ENCODE measurements around the gene TMEM30B. TPM values are rescaled to one million over a fixed set of nuclear protein-coding genes. Genes with fewer than 3 reads are reported as not detected.

Gene TMEM30B
- total RNA-seq, 1 donor from 2014 or later: 0.36 TPM

- peaks cover 14% of the 10 kb centered on the region for H3K27me3 Mint-ChIP-seq (ENCODE audit: low read depth, unreplicated experiment)
- H3K9me3 Mint-ChIP-seq (ENCODE audit: unreplicated experiment): no peaks in the 10 kb centered on the region
- Histone ChIP-seq H3K27me3 (ENCODE audit: insufficient read depth, low read length) (peaks cover 11% of the 10 kb centered on the region), H3K4me3 (ENCODE audit: insufficient read depth, low read depth, low read length) (no peak overlapping the region), H4K20me1 (ENCODE audit: insufficient read depth, low read length) (no peaks in the 10 kb centered on the region), H2AFZ (ENCODE audit: low read depth, low read length) (no peak overlapping the region), H3K4me2 (ENCODE audit: low read length) (no peak overlapping the region), H3K79me2 (ENCODE audit: insufficient read depth, low read length) (no peaks in the 10 kb centered on the region), H3K9me3 (ENCODE audit: insufficient read depth, low read depth, low read length) (no peaks in the 10 kb centered on the region), H3K27ac (ENCODE audit: low read depth, low read length) (no peak overlapping the region), H3K9ac (ENCODE audit: low read length) (no peak overlapping the region), H3K36me3 (ENCODE audit: insufficient read depth, low read length) (no peaks in the 10 kb centered on the region), H3K4me1 (ENCODE audit: insufficient read depth, low read length) (no peaks in the 10 kb centered on the region)
- no peak for TF ChIP-seq EZH2 (IDR thresholded peaks at IDR 0.05; ENCODE audit: insufficient read depth, low read length)
- no peak for TF ChIP-seq CTCF (IDR thresholded peaks at IDR 0.05; ENCODE audit: insufficient read depth, low read depth, low read length)
- H3K4me3 Mint-ChIP-seq (ENCODE audit: unreplicated experiment): no peak overlapping the region
- no peak for DNase-seq (ENCODE audit: low read depth)
- no peak for FAIRE-seq
- peak overlapping the region; percentile 8 for H3K27ac Mint-ChIP-seq (ENCODE audit: unreplicated experiment)
- H3K4me1 Mint-ChIP-seq (ENCODE audit: low read depth, unreplicated experiment): no peaks in the 10 kb centered on the region
- H3K36me3 Mint-ChIP-seq (ENCODE audit: low read depth, unreplicated experiment): no peaks in the 10 kb centered on the region
Measured at GRCh38 chr14:61288720-61289119, 7.6 kb upstream of the TMEM30B start.

- Histone ChIP-seq H3K9ac (ENCODE audit: low read length) (no peak overlapping the region), H3K27ac (ENCODE audit: low read depth, low read length) (no peak overlapping the region), H3K4me2 (ENCODE audit: low read length) (no peak overlapping the region), H2AFZ (ENCODE audit: low read depth, low read length) (no peak overlapping the region), H3K36me3 (ENCODE audit: insufficient read depth, low read length) (no peaks in the 10 kb centered on the region), H3K79me2 (ENCODE audit: insufficient read depth, low read length) (no peaks in the 10 kb centered on the region), H3K4me1 (ENCODE audit: insufficient read depth, low read length) (no peaks in the 10 kb centered on the region), H4K20me1 (ENCODE audit: insufficient read depth, low read length) (no peaks in the 10 kb centered on the region), H3K9me3 (ENCODE audit: insufficient read depth, low read depth, low read length) (no peaks in the 10 kb centered on the region), H3K27me3 (ENCODE audit: insufficient read depth, low read length) (peaks cover 13% of the 10 kb centered on the region), H3K4me3 (ENCODE audit: insufficient read depth, low read depth, low read length) (no peak overlapping the region)
- Mint-ChIP-seq H3K4me3 (ENCODE audit: unreplicated experiment) (no peak overlapping the region), H3K9me3 (ENCODE audit: unreplicated experiment) (no peaks in the 10 kb centered on the region), H3K27me3 (ENCODE audit: low read depth, unreplicated experiment) (peaks cover 16% of the 10 kb centered on the region), H3K27ac (ENCODE audit: unreplicated experiment) (no peak overlapping the region), H3K4me1 (ENCODE audit: low read depth, unreplicated experiment) (no peaks in the 10 kb centered on the region), H3K36me3 (ENCODE audit: low read depth, unreplicated experiment) (no peaks in the 10 kb centered on the region)
- DNase-seq (ENCODE audit: low read depth) (no peak), FAIRE-seq (no peak)
- TF ChIP-seq CTCF (IDR thresholded peaks at IDR 0.05; ENCODE audit: insufficient read depth, low read depth, low read length) (no peak), EZH2 (IDR thresholded peaks at IDR 0.05; ENCODE audit: insufficient read depth, low read length) (no peak)
Measured at GRCh38 chr14:61288228-61288627, 7.1 kb upstream of the TMEM30B start.

GRCh38 chr14:61287196-61287595 lies 6.1 kb upstream of the TMEM30B start:
- Mint-ChIP-seq H3K9me3 (ENCODE audit: unreplicated experiment) (no peaks in the 10 kb centered on the region), H3K27me3 (ENCODE audit: low read depth, unreplicated experiment) (peaks cover 18% of the 10 kb centered on the region), H3K4me3 (ENCODE audit: unreplicated experiment) (no peak overlapping the region), H3K27ac (ENCODE audit: unreplicated experiment) (no peak overlapping the region), H3K4me1 (ENCODE audit: low read depth, unreplicated experiment) (no peaks in the 10 kb centered on the region), H3K36me3 (ENCODE audit: low read depth, unreplicated experiment) (no peaks in the 10 kb centered on the region)
- Histone ChIP-seq H2AFZ (ENCODE audit: low read depth, low read length) (no peak overlapping the region), H3K9me3 (ENCODE audit: insufficient read depth, low read depth, low read length) (no peaks in the 10 kb centered on the region), H3K27me3 (ENCODE audit: insufficient read depth, low read length) (peaks cover 16% of the 10 kb centered on the region), H3K4me2 (ENCODE audit: low read length) (no peak overlapping the region), H3K27ac (ENCODE audit: low read depth, low read length) (no peak overlapping the region), H3K36me3 (ENCODE audit: insufficient read depth, low read length) (no peaks in the 10 kb centered on the region), H3K4me3 (ENCODE audit: insufficient read depth, low read depth, low read length) (no peak overlapping the region), H4K20me1 (ENCODE audit: insufficient read depth, low read length) (no peaks in the 10 kb centered on the region), H3K9ac (ENCODE audit: low read length) (no peak overlapping the region), H3K4me1 (ENCODE audit: insufficient read depth, low read length) (no peaks in the 10 kb centered on the region), H3K79me2 (ENCODE audit: insufficient read depth, low read length) (no peaks in the 10 kb centered on the region)
- FAIRE-seq (no peak), DNase-seq (ENCODE audit: low read depth) (no peak)
- TF ChIP-seq EZH2 (IDR thresholded peaks at IDR 0.05; ENCODE audit: insufficient read depth, low read length) (no peak), CTCF (IDR thresholded peaks at IDR 0.05; ENCODE audit: insufficient read depth, low read depth, low read length) (no peak)
